Measurements from ENCODE around the gene NUAK2.

Gene NUAK2

GRCh38 chr1:205258719-205259118, 62.8 kb downstream of the NUAK2 start:
- CTCF ChIA-PET: interaction anchor here (0.7 to 14.6 kb wide), 11 partner anchors 13 to 284 kb away, joined by 3 to 253 read pairs (median 5); partner anchors contain the start of gene TMCC2
- no peaks in the 10 kb centered on the region for H3K9me3 ChIP-seq (ENCODE audit: control insufficient read depth, insufficient read depth, low read depth, low read length)
- no peaks in the 10 kb centered on the region for H3K4me1 ChIP-seq (ENCODE audit: control insufficient read depth, insufficient read depth, low read length)
- TF ChIP-seq ZSCAN16 (tag by site-specific recombination; IDR thresholded peaks at IDR 0.05): no peak
- no peak for TF ChIP-seq TRIM28 (IDR thresholded peaks at IDR 0.05; ENCODE audit: borderline replicate concordance, low read length)
- TF ChIP-seq ZSCAN5A (tag by site-specific recombination; IDR thresholded peaks at IDR 0.05): no peak
- no peak for TF ChIP-seq ZNF704 (tag by site-specific recombination; IDR thresholded peaks at IDR 0.05)
- TF ChIP-seq PRDM4 (tag by site-specific recombination; IDR thresholded peaks at IDR 0.05): no peak
- TF ChIP-seq ZNF37A (tag by site-specific recombination; IDR thresholded peaks at IDR 0.05): no peak
- TF ChIP-seq ZIC2 (tag by site-specific recombination; IDR thresholded peaks at IDR 0.05): peak; percentile 52
- TF ChIP-seq SCRT1 (tag by site-specific recombination; IDR thresholded peaks at IDR 0.05; ENCODE audit: borderline replicate concordance): no peak
- POLR2A ChIA-PET: interaction anchor here (0.6 to 1.8 kb wide), 2 partner anchors 26 to 29 kb away, joined by 3 to 7 read pairs; no protein-coding TSS in a partner anchor
- H3K36me3 ChIP-seq (ENCODE audit: control insufficient read depth in 2 of 2, insufficient read depth in 1 of 2, low read length in 2 of 2): no peaks in the 10 kb centered on the region
- no peak overlapping the region for H3K27ac ChIP-seq (ENCODE audit: extremely low read depth, low read depth, low read length)
- H3K4me3 ChIP-seq (ENCODE audit: low read depth, low read length): no peak overlapping the region

- no peak for TF ChIP-seq ZSCAN18 (tag by site-specific recombination; IDR thresholded peaks at IDR 0.05)
- peak; percentile 25; the same call in 1 of the 2 replicates for TF ChIP-seq PRDM10 (tag by site-specific recombination; IDR thresholded peaks at IDR 0.05)
- Histone ChIP-seq H3K4me3 (ENCODE audit: low read depth, low read length) (no peak overlapping the region), H3K27ac (ENCODE audit: extremely low read depth, low read depth, low read length) (no peak overlapping the region), H3K4me1 (ENCODE audit: control insufficient read depth, insufficient read depth, low read length) (no peaks in the 10 kb centered on the region), H3K36me3 (ENCODE audit: control insufficient read depth in 2 of 2, insufficient read depth in 1 of 2, low read length in 2 of 2) (no peaks in the 10 kb centered on the region), H3K9me3 (ENCODE audit: control insufficient read depth, insufficient read depth, low read depth, low read length) (no peaks in the 10 kb centered on the region)
- ChIA-PET POLR2A (interaction anchor here (0.6 kb wide), 1 partner anchor 27 kb away, joined by 3 read pairs; no protein-coding TSS in a partner anchor), CTCF (interaction anchor here (0.6 to 14.6 kb wide), 12 partner anchors 14 to 412 kb away, joined by 3 to 253 read pairs (median 4); partner anchors contain the start of gene TMCC2)
These were observed 63.3 kb downstream of the NUAK2 start for GRCh38 chr1:205258261-205258691.
